AG10803 (cell line): ENCODE data around the gene CPT1A.

Experiments
- DNase-seq: peaks from one replicate; pipeline ENCODE4 v3.0.0; 2010; ENCODE audit warnings: low read depth
- H3K4me3 ChIP-seq: 2 replicates; pipeline ENCODE4 v1.5.1; 2011; ENCODE audit warnings: mild to moderate bottlenecking, low read length, control low read depth
- CTCF ChIP-seq: conservative IDR thresholded peaks from 2 replicates; pipeline ENCODE4 v1.5.1; 2011; ENCODE audit warnings: mild to moderate bottlenecking, low read length, control low read depth, inconsistent platforms

The CPT1A gene

DNA sequence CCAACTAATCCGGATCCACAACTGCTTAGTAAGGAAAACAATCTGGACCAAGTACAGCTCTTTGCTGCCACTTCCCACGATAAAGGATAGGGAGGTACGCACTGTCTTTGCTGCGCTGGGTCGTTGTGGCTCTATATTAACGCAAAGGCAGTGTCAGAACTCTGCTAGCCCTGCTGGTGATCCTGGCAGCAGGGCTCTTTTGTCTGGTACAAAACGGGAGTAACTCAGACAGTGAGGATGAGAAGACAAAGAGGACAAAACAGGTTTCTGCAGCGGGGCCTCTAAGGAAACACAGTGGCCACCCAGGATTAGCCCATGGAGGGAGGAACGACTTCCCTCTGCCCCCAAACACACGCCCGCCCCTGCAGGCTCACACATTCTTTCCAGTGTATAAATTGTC lies 131.3 kb downstream of the CPT1A start:
- no peak for DNase-seq
- H3K4me3 ChIP-seq: no peak overlapping the region
- no peak for TF ChIP-seq CTCF

- H3K4me3 ChIP-seq: no peak overlapping the region
- TF ChIP-seq CTCF: no peak
- no peak for DNase-seq
These were observed 132.7 kb downstream of the CPT1A start for GRCh38 chr11:68709062-68709461.

GRCh38 chr11:68707527-68707926 lies 134.2 kb downstream of the CPT1A start:
- DNase-seq: no peak
- H3K4me3 ChIP-seq: no peak overlapping the region
- TF ChIP-seq CTCF: no peak

DNA sequence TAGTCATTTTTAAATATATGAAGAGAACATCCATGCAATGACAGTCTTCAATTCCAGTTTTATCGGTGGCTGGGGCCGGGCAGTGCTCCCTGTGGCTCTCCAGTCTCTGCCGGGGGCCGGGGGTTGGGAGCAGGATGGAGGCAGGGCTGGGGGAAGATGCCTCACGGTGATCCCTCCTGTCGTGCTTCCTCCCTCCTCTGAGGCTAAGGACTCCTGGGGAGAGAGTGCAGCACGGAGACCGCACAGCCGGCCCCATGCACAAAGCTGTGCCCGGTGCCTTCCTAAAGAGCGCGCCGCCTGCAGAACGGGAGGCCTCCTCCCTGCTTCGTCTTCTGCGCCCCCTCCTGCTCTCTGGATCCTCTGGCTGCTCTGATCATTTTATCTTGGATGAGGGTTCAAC lies 136.8 kb downstream of the CPT1A start:
- no peak for TF ChIP-seq CTCF
- no peak overlapping the region for H3K4me3 ChIP-seq
- DNase-seq: no peak
